CD4-positive, alpha-beta T cell treated with Interleukin-2 at 100 ng/mL for 4 hours (primary cell): ENCODE measurements around the gene HHLA2.

ENCODE experiments used
- DNase-seq: peaks from one replicate; pipeline ENCODE4 v3.0.0-alpha.2; 2020; ENCODE audit warnings: low spot score

HHLA2 gene

GRCh38 chr3:108300103-108300849, 3.9 kb downstream of the HHLA2 start:
- DNase-seq = no peak

- DNase-seq = peak; percentile 38
Measured at GRCh38 chr3:108301695-108302404, 5.5 kb downstream of the HHLA2 start.

- DNase-seq = no peak
Measured at GRCh38 chr3:108302570-108302969, 6.2 kb downstream of the HHLA2 start.

GRCh38 chr3:108305484-108306172, 9.3 kb downstream of the HHLA2 start:
- no peak for DNase-seq

GRCh38 chr3:108311797-108312196, 15.4 kb downstream of the HHLA2 start:
- no peak for DNase-seq

GRCh38 chr3:108312656-108313055, 16.3 kb downstream of the HHLA2 start:
- no peak for DNase-seq

- no peak for DNase-seq
Measured at GRCh38 chr3:108315767-108316301, 19.5 kb downstream of the HHLA2 start.

- no peak for DNase-seq
Measured at GRCh38 chr3:108319428-108320082, 23.2 kb downstream of the HHLA2 start.

- no peak for DNase-seq
Measured at GRCh38 chr3:108320746-108321350, 24.5 kb downstream of the HHLA2 start.

- DNase-seq = peak; percentile 14
Measured at GRCh38 chr3:108322352-108322751, 26.0 kb downstream of the HHLA2 start.

- no peak for DNase-seq
Measured at GRCh38 chr3:108324177-108324576, 27.8 kb downstream of the HHLA2 start.

- DNase-seq = no peak
Measured at GRCh38 chr3:108327168-108327567, 30.8 kb downstream of the HHLA2 start.

GRCh38 chr3:108328821-108329486, 32.6 kb downstream of the HHLA2 start:
- no peak for DNase-seq

GRCh38 chr3:108329508-108329907, 33.2 kb downstream of the HHLA2 start:
- no peak for DNase-seq

GRCh38 chr3:108329947-108330346, 33.6 kb downstream of the HHLA2 start:
- no peak for DNase-seq

GRCh38 chr3:108331792-108332191, 35.4 kb downstream of the HHLA2 start:
- no peak for DNase-seq

GRCh38 chr3:108333961-108334360, 37.6 kb downstream of the HHLA2 start:
- no peak for DNase-seq

- DNase-seq = no peak
Measured at GRCh38 chr3:108334701-108335100, 38.4 kb downstream of the HHLA2 start.

GRCh38 chr3:108338901-108339545, 42.7 kb downstream of the HHLA2 start:
- DNase-seq = no peak

GRCh38 chr3:108341911-108342310, 45.6 kb downstream of the HHLA2 start:
- DNase-seq = no peak
